H1 (cell line): ENCODE data around the gene TAOK1. TPM values are rescaled to one million over a fixed set of nuclear protein-coding genes. Genes with fewer than 3 reads are reported as not detected.

ENCODE experiments used
- CTCF ChIA-PET: fragments of 300-600 bp; sonication (Branson Sonifier 250); formaldehyde crosslinking; loops from one replicate; lab custom pipeline; 2021; ENCODE audit not compliant: partially characterized antibody; lab: Charles Lee
- POLR2A ChIA-PET: fragments of 300-600 bp; sonication (Branson Sonifier 250); formaldehyde crosslinking; loops from one replicate; lab custom pipeline; 2021; ENCODE audit warnings: inconsistent platforms; ENCODE audit not compliant: partially characterized antibody; lab: Charles Lee
- DNase-seq, 2 experiments: peaks; one replicate each; pipeline versions ENCODE4 v3.0.0 to v3.0.0-alpha.2; 2010 to 2022; ENCODE audit warnings: low spot score in 2 of 2, low read depth in 1 of 2, mixed read lengths in 1 of 2
- FAIRE-seq: peaks from 2 replicates; lab custom pipeline; 2011; peaks lifted over from hg19 to GRCh38; lab: Jason Lieb, UNC
- H2AFZ ChIP-seq: 2 replicates; pipeline ENCODE4 v1.8.1; 2012; ENCODE audit warnings: low read length, inconsistent platforms
- H2AK5ac ChIP-seq: 2 replicates; pipeline ENCODE4 v1.6.1; 2013; ENCODE audit warnings: low read depth, low read length
- H2BK120ac ChIP-seq: replicated peaks from 2 replicates; pipeline ENCODE3; 2013; ENCODE audit warnings: low read depth, low read length, inconsistent platforms
- H2BK12ac ChIP-seq: 2 replicates; pipeline ENCODE4 v1.6.1; 2013; ENCODE audit warnings: low read depth, low read length
- H2BK15ac ChIP-seq: 2 replicates; pipeline ENCODE4 v1.6.1; 2013; ENCODE audit warnings: low read length
- H2BK20ac ChIP-seq: 2 replicates; pipeline ENCODE4 v1.6.1; 2013; ENCODE audit warnings: low read length
- H2BK5ac ChIP-seq: 2 replicates; pipeline ENCODE4 v1.6.1; 2013; ENCODE audit warnings: low read depth, low read length
- H3K14ac ChIP-seq: 2 replicates; pipeline ENCODE4 v1.6.1; 2013; ENCODE audit warnings: inconsistent platforms; ENCODE audit not compliant: insufficient read length
- H3K18ac ChIP-seq: 2 replicates; pipeline ENCODE4 v1.6.1; 2013; ENCODE audit warnings: low read length; ENCODE audit errors: extremely low read depth
- H3K23ac ChIP-seq: 2 replicates; pipeline ENCODE4 v1.6.1; 2013; ENCODE audit warnings: inconsistent platforms; ENCODE audit not compliant: insufficient read length
- H3K23me2 ChIP-seq: 2 replicates; pipeline ENCODE4 v1.6.1; 2013; ENCODE audit warnings: low read depth, low read length
- H3K27ac ChIP-seq: 2 replicates; pipeline ENCODE4 v1.6.1; 2011; ENCODE audit warnings: low read depth, low read length, inconsistent platforms
- H3K27me3 ChIP-seq, 4 experiments: replicated peaks in 1 of 4; 1 replicate in 1 of 4; 2 replicates in 3 of 4; pipeline versions ENCODE4 v1.6.1 to v1.8.1; 2011 to 2013; ENCODE audit warnings: low read length in 3 of 4, mild to moderate bottlenecking in 3 of 4, inconsistent platforms in 2 of 4, mixed read lengths in 2 of 4, moderate library complexity in 1 of 4; ENCODE audit not compliant: control insufficient read depth in 3 of 4, insufficient read depth in 3 of 4; ENCODE audit errors: extremely low read depth in 1 of 4
- H3K36me3 ChIP-seq, 4 experiments: 2 replicates each; pipeline versions ENCODE4 v1.6.1 to v1.8.1; 2011 to 2013; ENCODE audit warnings: mild to moderate bottlenecking in 4 of 4, low read length in 3 of 4, moderate library complexity in 2 of 4, control low read depth in 1 of 4, inconsistent platforms in 1 of 4; ENCODE audit not compliant: insufficient read depth in 4 of 4, control insufficient read depth in 2 of 4
- H3K4ac ChIP-seq: replicated peaks from 2 replicates; pipeline ENCODE3; 2013; ENCODE audit warnings: low read length, low read depth, mixed read lengths, inconsistent platforms; ENCODE audit not compliant: insufficient read length
- H3K4me1 ChIP-seq, 4 experiments: replicated peaks in 1 of 4; 1 replicate in 1 of 4; 2 replicates in 3 of 4; pipeline versions ENCODE4 v1.6.1 to v1.8.1; 2011 to 2013; ENCODE audit warnings: low read length in 3 of 4, inconsistent platforms in 2 of 4, mixed read lengths in 1 of 4; ENCODE audit not compliant: insufficient read depth in 4 of 4, control insufficient read depth in 3 of 4
- H3K4me2 ChIP-seq, 2 experiments: 2 replicates each; pipeline versions ENCODE4 v1.6.1 to v1.8.1; 2011 to 2013; ENCODE audit warnings: low read depth in 2 of 2, low read length in 2 of 2, control low read depth in 1 of 2, inconsistent platforms in 1 of 2, mild to moderate bottlenecking in 1 of 2; ENCODE audit not compliant: insufficient read depth in 1 of 2
- H3K4me3 ChIP-seq, 4 experiments: fragments of 200-600, 300-600 bp in 1 of 4; sonication (generic), shearing (Covaris generic), sonication (Bioruptor Twin) in 1 of 4; 2 replicates each; pipeline versions ENCODE4 v1.5.1 to v1.8.1; 2011 to 2016; ENCODE audit warnings: low read length in 4 of 4, low read depth in 3 of 4, control low read depth in 2 of 4, inconsistent platforms in 2 of 4, mild to moderate bottlenecking in 2 of 4, mixed read lengths in 1 of 4, moderate library complexity in 1 of 4; ENCODE audit not compliant: insufficient read depth in 2 of 4; ENCODE audit errors: extremely low read depth in 1 of 4
- H3K56ac ChIP-seq: replicated peaks from 2 replicates; pipeline ENCODE3; 2013; ENCODE audit warnings: low read depth, mild to moderate bottlenecking, mixed read lengths, low read length, inconsistent platforms; ENCODE audit not compliant: insufficient read length
- H3K79me1 ChIP-seq: 2 replicates; pipeline ENCODE4 v1.6.1; 2013; ENCODE audit warnings: low read depth, low read length, control low read depth
- H3K79me2 ChIP-seq, 2 experiments: 2 replicates each; pipeline versions ENCODE4 v1.6.1 to v1.8.1; 2012 to 2013; ENCODE audit warnings: low read length in 2 of 2, mild to moderate bottlenecking in 2 of 2, inconsistent platforms in 1 of 2; ENCODE audit not compliant: insufficient read depth in 2 of 2, control insufficient read depth in 1 of 2
- H3K9ac ChIP-seq, 4 experiments: replicated peaks in 1 of 4; 1 replicate in 1 of 4; 2 replicates in 3 of 4; pipeline versions ENCODE4 v1.6.1 to v1.8.1; 2011 to 2013; ENCODE audit warnings: low read depth in 3 of 4, low read length in 3 of 4, control low read depth in 2 of 4, mild to moderate bottlenecking in 2 of 4, moderate library complexity in 2 of 4, inconsistent platforms in 1 of 4; ENCODE audit errors: extremely low read depth in 1 of 4
- H3K9me3 ChIP-seq, 2 experiments: 2 replicates each; pipeline versions ENCODE4 v1.6.1 to v1.8.1; 2012 to 2013; ENCODE audit warnings: mild to moderate bottlenecking in 2 of 2, moderate library complexity in 2 of 2, control low read depth in 1 of 2, inconsistent platforms in 1 of 2, low read depth in 1 of 2, low read length in 1 of 2, mixed read lengths in 1 of 2; ENCODE audit not compliant: insufficient read depth in 2 of 2
- H4K20me1 ChIP-seq, 2 experiments: replicated peaks in 1 of 2; 2 replicates each; pipeline versions ENCODE3 to v1.8.1; 2011 to 2013; ENCODE audit warnings: inconsistent platforms in 2 of 2, low read length in 2 of 2, mild to moderate bottlenecking in 1 of 2; ENCODE audit not compliant: insufficient read depth in 2 of 2, control insufficient read depth in 1 of 2
- H4K5ac ChIP-seq: 2 replicates; pipeline ENCODE4 v1.6.1; 2013; ENCODE audit warnings: low read length, low read depth, mixed read lengths, inconsistent platforms; ENCODE audit not compliant: insufficient read length
- H4K8ac ChIP-seq: 2 replicates; pipeline ENCODE4 v1.8.0; 2013; ENCODE audit warnings: mild to moderate bottlenecking, moderate library complexity, low read length, inconsistent platforms; ENCODE audit not compliant: insufficient read depth; ENCODE audit errors: extremely low read depth
- H4K91ac ChIP-seq: replicated peaks from 2 replicates; pipeline ENCODE3; 2013; ENCODE audit warnings: low read length, mixed read lengths, inconsistent platforms; ENCODE audit not compliant: insufficient read length
- ASH2L ChIP-seq: fragments of 200-600, 300-600 bp; sonication (generic); IDR thresholded peaks from one replicate; pipeline ENCODE4 v1.7.1; 2017; ENCODE audit warnings: low read length
- BCL11A ChIP-seq, 2 experiments: IDR thresholded peaks; one replicate each; pipeline ENCODE4 v1.6.1; 2011; ENCODE audit warnings: low read depth in 2 of 2, low read length in 2 of 2, mild to moderate bottlenecking in 2 of 2
- CBX5 ChIP-seq: fragments of 300-800, 300-1000 bp; sonication (generic); IDR thresholded peaks from 2 replicates; pipeline ENCODE4 v1.7.1; 2016; ENCODE audit warnings: antibody characterized with exemption, low read length, low read depth
- CTBP2 ChIP-seq: IDR thresholded peaks from 2 replicates; pipeline ENCODE4 v1.7.0; 2011; ENCODE audit warnings: borderline replicate concordance, mild to moderate bottlenecking, moderate library complexity, mixed read lengths, low read length; ENCODE audit not compliant: insufficient read depth, insufficient read length
- GTF2F1 ChIP-seq: IDR thresholded peaks from 2 replicates; pipeline ENCODE4 v1.6.1; 2012; ENCODE audit warnings: low read depth, low read length, improper control_type of control experiment, borderline replicate concordance
- NANOG ChIP-seq: IDR thresholded peaks from 2 replicates; pipeline ENCODE4 v1.6.1; 2011; ENCODE audit warnings: low read length, low read depth, mild to moderate bottlenecking, inconsistent platforms; ENCODE audit not compliant: insufficient read depth, poor library complexity, severe bottlenecking
- NRF1 ChIP-seq: IDR thresholded peaks from 2 replicates; pipeline ENCODE4 v1.6.1; 2011; ENCODE audit warnings: mild to moderate bottlenecking, low read depth, low read length, improper control_type of control experiment
- RAD21 ChIP-seq, 2 experiments: IDR thresholded peaks in 1 of 2; conservative IDR thresholded peaks in 1 of 2; 2 replicates each; pipeline ENCODE4 v1.6.1; 2011; ENCODE audit warnings: low read depth in 2 of 2, low read length in 2 of 2, improper control_type of control experiment in 1 of 2, inconsistent platforms in 1 of 2, mild to moderate bottlenecking in 1 of 2, moderate library complexity in 1 of 2
- RFX5 ChIP-seq: IDR thresholded peaks from 2 replicates; pipeline ENCODE4 v1.6.1; 2011; ENCODE audit warnings: low read depth, low read length, improper control_type of control experiment, borderline replicate concordance
- TAF1 ChIP-seq: IDR thresholded peaks from 2 replicates; pipeline ENCODE4 v1.6.1; 2011; ENCODE audit warnings: mild to moderate bottlenecking, low read depth, low read length
- TEAD4 ChIP-seq: IDR thresholded peaks from 2 replicates; pipeline ENCODE4 v1.6.1; 2012; ENCODE audit warnings: low read depth, low read length, inconsistent platforms, mixed read lengths
- WGBS, 2 experiments: shearing (Covaris generic) in 1 of 2; methylation state at CpG; one replicate each; pipeline versions ENCODE4 v1.1.6 to v1.1.7; 2013 to 2015; ENCODE audit warnings: low lambda C conversion rate in 2 of 2, mixed read lengths in 2 of 2, inconsistent platforms in 1 of 2, low coverage in 1 of 2, missing lambda C conversion rate in 1 of 2; ENCODE audit not compliant: insufficient replicate concordance in 2 of 2, insufficient coverage in 1 of 2, insufficient read length in 1 of 2; ENCODE audit errors: extremely low coverage in 1 of 2, missing lambda C conversion rate in 1 of 2; 5-methylcytosine and 5-hydroxymethylcytosine counted together
- polyA plus RNA-seq, 7 experiments: library from polyadenylated mRNA; depleted of rRNA in 3 of 7; stranded (reverse) in 5 of 7; unstranded in 2 of 7; fragments of >200 nt in 5 of 7; fragments of 200-250 nt in 2 of 7; gene quantifications; 1 replicate in 5 of 7; 2 replicates in 1 of 7; 4 replicates in 1 of 7; pipeline versions ENCODE4 v1.2.1 to v1.2.3, GENCODE V29; 2011 to 2013; ENCODE audit warnings: missing spikeins in 2 of 7, mixed read lengths in 2 of 7
- total RNA-seq: library from RNA; stranded (reverse); fragmentation: NEBNext Ultra II Directional; extraction: Animal tissue kit (Norgen Biotek cat#: 25700); gene quantifications from 2 replicates; pipeline ENCODE4 v1.2.1, GENCODE V29; 2021

Gene TAOK1
- total and polyA plus RNA-seq, 2 of the 8 experiments (the other 6 are each of a cell fraction or from before 2014, with no cell fraction given), result 12.2 to 90.6 TPM

GRCh38 chr17:29390851-29391631, 878 bp downstream of the TAOK1 start:
- Histone ChIP-seq H4K91ac (no peak overlapping the region), H3K56ac (peak overlapping the region; percentile 80), H2AFZ (no peak overlapping the region), H3K27ac (peak overlapping the region; percentile 43), H2BK120ac (no peak overlapping the region), H3K23ac (no peak overlapping the region), H3K79me1 (peaks cover 5% of the 10 kb centered on the region; the same call in 1 of the 2 replicates), H3K79me2 (peaks cover 36 to 52% of the 10 kb centered on the region in 2 experiments), H4K5ac (peak overlapping the region; percentile 58), H3K14ac (no peak overlapping the region), H4K20me1 (peaks cover 5 to 7% of the 10 kb centered on the region in 2 experiments), H3K9ac (peak overlapping the region; percentile 64 to 99 (median 83)), H3K4me3 (peak overlapping the region; percentile 89 to 98 (median 96)), H2AK5ac (peak overlapping the region; percentile 65; the same call in 1 of the 2 replicates), H3K18ac (peak overlapping the region; percentile 48), H3K36me3 (no peaks in the 10 kb centered on the region; a peak in 1 of 8 replicates), H3K27me3 (no peaks in the 10 kb centered on the region), H2BK12ac (no peak overlapping the region), H4K8ac (peak overlapping the region; percentile 76), H2BK20ac (no peak overlapping the region), H3K23me2 (peaks cover 9% of the 10 kb centered on the region; the same call in 1 of the 2 replicates), H3K4ac (peak overlapping the region; percentile 69), H2BK15ac (no peak overlapping the region), H2BK5ac (peak overlapping the region; percentile 85), H3K9me3 (no peaks in the 10 kb centered on the region), H3K4me2 (peak overlapping the region; percentile 81 to 97), H3K4me1 (no peaks in the 10 kb centered on the region; a peak in 1 of 7 replicates)
- DNase-seq (peak in 1 of 2 experiments; percentile 78), FAIRE-seq (no peak)
- POLR2A ChIA-PET, result interaction anchor here (0.7 to 1.8 kb wide), 7 partner anchors 15 to 201 kb away, joined by 3 to 6 read pairs (median 4); no protein-coding TSS in a partner anchor
- 3% methylated on average over 13 of the region's 28 CpGs; no CpG with 5 or more reads in 1 of the 2 experiments for WGBS, 2 experiments
- CTCF ChIA-PET, result interaction anchor here (0.8 to 1.7 kb wide), 3 partner anchors 21 to 181 kb away, joined by 3 to 7 read pairs (median 3); no protein-coding TSS in a partner anchor
- no peak for TF ChIP-seq BCL11A (IDR thresholded peaks at IDR 0.05; ENCODE audit: low read depth in 2 of 2, low read length in 2 of 2)
- TF ChIP-seq NRF1, result no peak
- TF ChIP-seq GTF2F1, result no peak
- no peak for TF ChIP-seq RAD21 (IDR thresholded peaks at IDR 0.05 in 1 of 2, conservative IDR thresholded peaks at IDR 0.05 in 1 of 2; ENCODE audit: low read depth in 2 of 2, low read length in 2 of 2)
- peak; percentile 12 for TF ChIP-seq ASH2L
- no peak for TF ChIP-seq TEAD4
- no peak for TF ChIP-seq RFX5
- no peak for TF ChIP-seq CBX5
- TF ChIP-seq NANOG, result no peak
- 0 out of 2 replicates have a peak, but pooled peaks have one; percentile 2 for TF ChIP-seq TAF1
- TF ChIP-seq CTBP2, result no peak
